Testis (tissue), 2 donors: ENCODE data around the gene BLOC1S3.

ENCODE experiments used
- CTCF ChIP-seq, 3 experiments: fragments of 450-650 bp in 2 of 3; fragments of 200-600 bp in 1 of 3; sonication (generic) in 1 of 3; IDR thresholded peaks; one replicate each; pipeline ENCODE4 v1.5.1; 2016 to 2019; ENCODE audit warnings: antibody characterized with exemption in 3 of 3, mild to moderate bottlenecking in 2 of 3, moderate library complexity in 1 of 3
- POLR2A ChIP-seq: fragments of 450-650 bp; IDR thresholded peaks from one replicate; pipeline ENCODE4 v1.6.1; 2017; ENCODE audit warnings: antibody characterized with exemption, mild to moderate bottlenecking, moderate library complexity

DNA sequence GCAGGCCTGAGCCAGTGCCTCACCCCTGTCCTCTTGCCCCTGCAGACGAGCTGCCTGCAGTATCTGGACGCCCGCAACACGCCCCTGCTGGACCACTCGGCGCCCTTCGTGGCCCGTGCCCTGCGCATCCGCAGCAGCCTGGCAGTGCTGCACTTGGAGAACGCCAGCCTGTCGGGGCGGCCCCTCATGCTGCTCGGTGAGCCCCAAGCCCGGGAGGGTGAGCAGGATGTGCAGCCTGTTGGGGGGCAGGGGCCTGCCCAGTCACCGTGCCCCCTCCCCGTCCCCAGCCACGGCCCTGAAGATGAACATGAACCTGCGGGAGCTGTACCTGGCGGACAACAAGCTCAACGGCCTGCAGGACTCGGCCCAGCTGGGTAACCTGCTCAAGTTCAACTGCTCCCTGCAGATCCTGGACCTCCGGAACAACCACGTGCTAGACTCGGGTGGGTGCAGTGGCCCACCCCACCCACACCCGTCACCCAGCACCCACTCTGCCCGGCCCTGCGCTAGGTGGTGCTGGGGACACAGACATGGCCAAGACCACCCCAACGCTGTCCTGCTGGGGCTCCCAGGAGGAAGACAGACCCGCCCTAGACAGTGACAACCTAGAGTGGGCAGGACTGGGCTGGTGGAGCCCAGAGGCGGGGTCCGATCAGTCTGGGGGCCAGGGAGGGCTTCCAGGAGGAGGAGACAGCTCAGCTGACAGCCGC, 36.4 kb upstream of the BLOC1S3 start:
- TF ChIP-seq POLR2A (no peak), CTCF (IDR thresholded peaks at IDR 0.05) (no peak)
